ENCODE results near the gene PRKRIP1.

Gene PRKRIP1

DNA sequence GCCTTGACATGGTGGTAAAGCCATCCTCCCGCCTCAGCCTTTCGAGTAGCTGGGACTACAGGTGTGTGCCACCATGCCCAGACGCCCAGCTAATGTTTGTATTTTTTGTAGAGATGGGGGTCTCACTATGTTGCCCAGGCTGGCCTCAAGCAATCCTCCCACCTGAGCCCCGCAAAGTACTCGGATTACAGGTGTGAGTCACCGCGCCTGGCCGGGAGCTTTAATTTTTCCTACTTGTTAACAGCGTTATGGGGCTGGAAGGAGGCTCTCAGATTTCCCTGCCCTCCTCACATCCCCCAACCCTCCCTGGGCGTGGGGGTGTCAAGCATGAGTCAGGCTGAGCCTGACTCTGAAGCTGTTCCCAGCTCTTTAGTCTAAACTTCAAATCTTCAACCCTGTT, 60.2 kb downstream of the PRKRIP1 start (continued):
- TF ChIP-seq ZNF692 (tag by site-specific recombination; IDR thresholded peaks at IDR 0.05), result no peak
- TF ChIP-seq, protein P1, sequence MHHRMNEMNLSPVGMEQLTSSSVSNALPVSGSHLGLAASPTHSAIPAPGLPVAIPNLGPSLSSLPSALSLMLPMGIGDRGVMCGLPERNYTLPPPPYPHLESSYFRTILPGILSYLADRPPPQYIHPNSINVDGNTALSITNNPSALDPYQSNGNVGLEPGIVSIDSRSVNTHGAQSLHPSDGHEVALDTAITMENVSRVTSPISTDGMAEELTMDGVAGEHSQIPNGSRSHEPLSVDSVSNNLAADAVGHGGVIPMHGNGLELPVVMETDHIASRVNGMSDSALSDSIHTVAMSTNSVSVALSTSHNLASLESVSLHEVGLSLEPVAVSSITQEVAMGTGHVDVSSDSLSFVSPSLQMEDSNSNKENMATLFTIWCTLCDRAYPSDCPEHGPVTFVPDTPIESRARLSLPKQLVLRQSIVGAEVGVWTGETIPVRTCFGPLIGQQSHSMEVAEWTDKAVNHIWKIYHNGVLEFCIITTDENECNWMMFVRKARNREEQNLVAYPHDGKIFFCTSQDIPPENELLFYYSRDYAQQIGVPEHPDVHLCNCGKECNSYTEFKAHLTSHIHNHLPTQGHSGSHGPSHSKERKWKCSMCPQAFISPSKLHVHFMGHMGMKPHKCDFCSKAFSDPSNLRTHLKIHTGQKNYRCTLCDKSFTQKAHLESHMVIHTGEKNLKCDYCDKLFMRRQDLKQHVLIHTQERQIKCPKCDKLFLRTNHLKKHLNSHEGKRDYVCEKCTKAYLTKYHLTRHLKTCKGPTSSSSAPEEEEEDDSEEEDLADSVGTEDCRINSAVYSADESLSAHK (tag by site-specific recombination; IDR thresholded peaks at IDR 0.05), result 0 out of 2 replicates have a peak, but pooled peaks have one; percentile 12
- no peak; the same call in 1 of the 2 replicates for TF ChIP-seq ZNF24 (tag by site-specific recombination; IDR thresholded peaks at IDR 0.05)
- peak; percentile 72 for TF ChIP-seq ZNF660 (tag by site-specific recombination; IDR thresholded peaks at IDR 0.05)
- no peak for TF ChIP-seq ZNF169 (tag by site-specific recombination; IDR thresholded peaks at IDR 0.05)
- TF ChIP-seq ZNF626 (tag by site-specific recombination; IDR thresholded peaks at IDR 0.05), result no peak
- no peak for TF ChIP-seq ZSCAN23 (tag by site-specific recombination; IDR thresholded peaks at IDR 0.05)
- no peak for TF ChIP-seq ZNF707 (tag by site-specific recombination; IDR thresholded peaks at IDR 0.05)
- TF ChIP-seq ZNF433 (tag by site-specific recombination; IDR thresholded peaks at IDR 0.05; ENCODE audit: low read depth), result no peak
- TF ChIP-seq ZNF404 (tag by site-specific recombination; IDR thresholded peaks at IDR 0.05), result no peak
- TF ChIP-seq, protein P2, sequence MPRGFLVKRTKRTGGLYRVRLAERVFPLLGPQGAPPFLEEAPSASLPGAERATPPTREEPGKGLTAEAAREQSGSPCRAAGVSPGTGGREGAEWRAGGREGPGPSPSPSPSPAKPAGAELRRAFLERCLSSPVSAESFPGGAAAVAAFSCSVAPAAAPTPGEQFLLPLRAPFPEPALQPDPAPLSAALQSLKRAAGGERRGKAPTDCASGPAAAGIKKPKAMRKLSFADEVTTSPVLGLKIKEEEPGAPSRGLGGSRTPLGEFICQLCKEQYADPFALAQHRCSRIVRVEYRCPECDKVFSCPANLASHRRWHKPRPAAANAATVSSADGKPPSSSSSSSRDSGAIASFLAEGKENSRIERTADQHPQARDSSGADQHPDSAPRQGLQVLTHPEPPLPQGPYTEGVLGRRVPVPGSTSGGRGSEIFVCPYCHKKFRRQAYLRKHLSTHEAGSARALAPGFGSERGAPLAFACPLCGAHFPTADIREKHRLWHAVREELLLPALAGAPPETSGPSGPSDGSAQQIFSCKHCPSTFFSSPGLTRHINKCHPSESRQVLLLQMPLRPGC (tag by site-specific recombination; IDR thresholded peaks at IDR 0.05), result no peak
- TF ChIP-seq ZNF341 (tag by site-specific recombination; IDR thresholded peaks at IDR 0.05; ENCODE audit: low read depth), result no peak
- TF ChIP-seq ZNF621 (tag by site-specific recombination; IDR thresholded peaks at IDR 0.05), result no peak
- TF ChIP-seq SCRT1 (tag by site-specific recombination; IDR thresholded peaks at IDR 0.05; ENCODE audit: borderline replicate concordance), result peak; percentile 37; the same call in 1 of the 2 replicates
- no peak for TF ChIP-seq OVOL3 (tag by site-specific recombination; IDR thresholded peaks at IDR 0.05)
- TF ChIP-seq ZNF112 (tag by site-specific recombination; IDR thresholded peaks at IDR 0.05), result no peak
- TF ChIP-seq, protein P3, sequence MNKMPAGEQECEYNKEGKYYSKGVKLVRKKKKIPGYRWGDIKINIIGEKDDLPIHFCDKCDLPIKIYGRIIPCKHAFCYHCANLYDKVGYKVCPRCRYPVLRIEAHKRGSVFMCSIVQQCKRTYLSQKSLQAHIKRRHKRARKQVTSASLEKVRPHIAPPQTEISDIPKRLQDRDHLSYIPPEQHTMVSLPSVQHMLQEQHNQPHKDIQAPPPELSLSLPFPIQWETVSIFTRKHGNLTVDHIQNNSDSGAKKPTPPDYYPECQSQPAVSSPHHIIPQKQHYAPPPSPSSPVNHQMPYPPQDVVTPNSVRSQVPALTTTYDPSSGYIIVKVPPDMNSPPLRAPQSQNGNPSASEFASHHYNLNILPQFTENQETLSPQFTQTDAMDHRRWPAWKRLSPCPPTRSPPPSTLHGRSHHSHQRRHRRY (tag by site-specific recombination; IDR thresholded peaks at IDR 0.05), result no peak
- no peak for TF ChIP-seq GLI2 (tag by site-specific recombination; IDR thresholded peaks at IDR 0.05; ENCODE audit: borderline replicate concordance, low read depth)
- TF ChIP-seq ZNF843 (tag by site-specific recombination; IDR thresholded peaks at IDR 0.05), result no peak
- no peak for TF ChIP-seq ZNF704 (tag by site-specific recombination; IDR thresholded peaks at IDR 0.05)
- TF ChIP-seq ZNF174 (tag by site-specific recombination; IDR thresholded peaks at IDR 0.05), result no peak
- no peak for TF ChIP-seq ZNF776 (tag by site-specific recombination; IDR thresholded peaks at IDR 0.05; ENCODE audit: borderline replicate concordance)
- TF ChIP-seq OSR2 (tag by site-specific recombination; IDR thresholded peaks at IDR 0.05), result peak; percentile 37; the same call in 1 of the 2 replicates
- TF ChIP-seq FEZF1 (tag by site-specific recombination; IDR thresholded peaks at IDR 0.05), result no peak
- no peak for TF ChIP-seq PRDM1 (tag by site-specific recombination; IDR thresholded peaks at IDR 0.05)
- no peak for TF ChIP-seq ZNF423 (tag by site-specific recombination; IDR thresholded peaks at IDR 0.05)
- TF ChIP-seq ZNF514 (tag by site-specific recombination; IDR thresholded peaks at IDR 0.05), result no peak
- no peak for TF ChIP-seq ZBTB11 (tag by site-specific recombination; conservative IDR thresholded peaks at IDR 0.05; ENCODE audit: low read depth)
